Smooth muscle cell (in vitro differentiated cells): ENCODE data around the gene ZDHHC3. TPM values are rescaled to one million over a fixed set of nuclear protein-coding genes. Genes with fewer than 3 reads are reported as not detected.
"Not testable (repeated sequence)": the region's sequence is repeated elsewhere in the genome, so short reads cannot be mapped to it uniquely, and the experiment has no call there.

Source experiments
- DNase-seq: peaks from one replicate; lab custom pipeline; 2025; ENCODE audit not compliant: unreplicated experiment; lab: John Stamatoyannopoulos, UW
- H2AFZ ChIP-seq: fragments of 200-600 bp; sonication (generic); 2 replicates; pipeline ENCODE4 v1.6.0; 2016; ENCODE audit warnings: antibody characterized with exemption, low read depth, mild to moderate bottlenecking
- H3F3A ChIP-seq: fragments of 200-600 bp; sonication (generic); 2 replicates; pipeline ENCODE4 v1.6.0; 2017; ENCODE audit warnings: antibody characterized with exemption, low read depth
- H3K27ac ChIP-seq: fragments of 200-600 bp; sonication (generic); 2 replicates; pipeline ENCODE4 v1.5.1; 2016; ENCODE audit warnings: low read depth, mild to moderate bottlenecking
- H3K27me3 ChIP-seq: fragments of 200-600 bp; sonication (generic); 2 replicates; pipeline ENCODE4 v1.6.1; 2016; ENCODE audit warnings: low read depth, mild to moderate bottlenecking
- H3K36me3 ChIP-seq: fragments of 200-600 bp; sonication (generic); 2 replicates; pipeline ENCODE4 v1.5.1; 2016; ENCODE audit warnings: low read depth
- H3K4me1 ChIP-seq: fragments of 200-600 bp; sonication (generic); 2 replicates; pipeline ENCODE4 v1.5.1; 2016; ENCODE audit warnings: low read depth
- H3K4me2 ChIP-seq: fragments of 200-600 bp; sonication (generic); 2 replicates; pipeline ENCODE4 v1.6.0; 2016; ENCODE audit warnings: mild to moderate bottlenecking
- H3K4me3 ChIP-seq: fragments of 200-600 bp; sonication (generic); 2 replicates; pipeline ENCODE4 v1.5.1; 2016; ENCODE audit warnings: mild to moderate bottlenecking
- H3K79me2 ChIP-seq: fragments of 200-600 bp; sonication (generic); 2 replicates; pipeline ENCODE4 v1.6.0; 2016; ENCODE audit warnings: low read depth, mild to moderate bottlenecking
- H3K9ac ChIP-seq: fragments of 200-600 bp; sonication (generic); 2 replicates; pipeline ENCODE4 v1.6.0; 2016; ENCODE audit warnings: low read depth
- H3K9me3 ChIP-seq: fragments of 200-600 bp; sonication (generic); replicated peaks from 2 replicates; pipeline ENCODE4 v1.5.1; 2016; ENCODE audit warnings: low read depth
- H4K20me1 ChIP-seq: fragments of 200-600 bp; sonication (generic); 2 replicates; pipeline ENCODE4 v1.6.0; 2016; ENCODE audit warnings: low read depth
- WGBS: methylation state at CpG from one replicate; pipeline ENCODE4 v1.1.7; 2016; ENCODE audit warnings: low lambda C conversion rate; 5-methylcytosine and 5-hydroxymethylcytosine counted together
- polyA plus RNA-seq: library from polyadenylated mRNA; unstranded; fragments of >200 nt; fragmentation: Nextera tagmentation; extraction: Ambion mirVana; gene quantifications from 2 replicates; pipeline ENCODE4 v1.2.1, GENCODE V29; 2016
- total RNA-seq: library from RNA; depleted of rRNA; stranded (reverse); fragments of >200 nt; gene quantifications from 2 replicates; pipeline ENCODE4 v1.2.3, GENCODE V29; 2014
- TF ChIP-seq, protein P1 (sequence below): fragments of 200-600 bp; sonication (generic); IDR thresholded peaks from 2 replicates; pipeline ENCODE4 v1.5.1; 2017; ENCODE audit warnings: borderline replicate concordance, mild to moderate bottlenecking, antibody characterized with exemption; ENCODE audit not compliant: insufficient read depth, poor library complexity, severe bottlenecking

The ZDHHC3 gene
- total and polyA plus RNA-seq, 2 experiments from 2014 or later = 40.5 to 63.7 TPM

DNA sequence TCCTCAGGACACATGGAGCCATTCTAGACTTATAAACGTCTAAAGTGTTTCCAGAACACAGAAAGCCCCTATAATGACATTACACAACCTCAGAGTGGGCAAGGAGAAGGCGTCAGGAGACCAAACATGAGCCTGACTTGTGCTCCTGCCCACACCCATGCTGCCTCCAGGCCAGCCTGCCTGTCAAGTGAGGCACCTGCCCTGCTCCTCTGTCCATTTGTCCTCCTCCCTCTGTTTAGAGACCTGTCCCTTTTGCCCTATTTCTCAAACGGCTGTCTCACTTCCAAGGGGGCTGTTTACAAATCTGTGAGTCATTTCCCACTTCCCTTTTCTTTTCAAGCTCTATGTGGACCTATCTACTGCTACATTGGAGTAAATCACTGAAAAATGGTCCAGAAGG lies 21.0 kb downstream of the ZDHHC3 start:
- Histone ChIP-seq H3K4me3 (no peak overlapping the region), H3F3A (no peaks in the 10 kb centered on the region), H3K9ac (no peak overlapping the region), H3K27ac (no peak overlapping the region), H4K20me1 (peaks cover 90% of the 10 kb centered on the region), H3K4me2 (no peak overlapping the region), H3K27me3 (no peaks in the 10 kb centered on the region), H3K4me1 (no peaks in the 10 kb centered on the region), H3K79me2 (no peaks in the 10 kb centered on the region), H2AFZ (no peak overlapping the region), H3K9me3 (no peaks in the 10 kb centered on the region), H3K36me3 (no peaks in the 10 kb centered on the region)
- DNase-seq = no peak
- TF ChIP-seq, protein P1, sequence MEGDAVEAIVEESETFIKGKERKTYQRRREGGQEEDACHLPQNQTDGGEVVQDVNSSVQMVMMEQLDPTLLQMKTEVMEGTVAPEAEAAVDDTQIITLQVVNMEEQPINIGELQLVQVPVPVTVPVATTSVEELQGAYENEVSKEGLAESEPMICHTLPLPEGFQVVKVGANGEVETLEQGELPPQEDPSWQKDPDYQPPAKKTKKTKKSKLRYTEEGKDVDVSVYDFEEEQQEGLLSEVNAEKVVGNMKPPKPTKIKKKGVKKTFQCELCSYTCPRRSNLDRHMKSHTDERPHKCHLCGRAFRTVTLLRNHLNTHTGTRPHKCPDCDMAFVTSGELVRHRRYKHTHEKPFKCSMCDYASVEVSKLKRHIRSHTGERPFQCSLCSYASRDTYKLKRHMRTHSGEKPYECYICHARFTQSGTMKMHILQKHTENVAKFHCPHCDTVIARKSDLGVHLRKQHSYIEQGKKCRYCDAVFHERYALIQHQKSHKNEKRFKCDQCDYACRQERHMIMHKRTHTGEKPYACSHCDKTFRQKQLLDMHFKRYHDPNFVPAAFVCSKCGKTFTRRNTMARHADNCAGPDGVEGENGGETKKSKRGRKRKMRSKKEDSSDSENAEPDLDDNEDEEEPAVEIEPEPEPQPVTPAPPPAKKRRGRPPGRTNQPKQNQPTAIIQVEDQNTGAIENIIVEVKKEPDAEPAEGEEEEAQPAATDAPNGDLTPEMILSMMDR = no peak
- WGBS = 58% methylated on average over 3 of the region's 3 CpGs

DNA sequence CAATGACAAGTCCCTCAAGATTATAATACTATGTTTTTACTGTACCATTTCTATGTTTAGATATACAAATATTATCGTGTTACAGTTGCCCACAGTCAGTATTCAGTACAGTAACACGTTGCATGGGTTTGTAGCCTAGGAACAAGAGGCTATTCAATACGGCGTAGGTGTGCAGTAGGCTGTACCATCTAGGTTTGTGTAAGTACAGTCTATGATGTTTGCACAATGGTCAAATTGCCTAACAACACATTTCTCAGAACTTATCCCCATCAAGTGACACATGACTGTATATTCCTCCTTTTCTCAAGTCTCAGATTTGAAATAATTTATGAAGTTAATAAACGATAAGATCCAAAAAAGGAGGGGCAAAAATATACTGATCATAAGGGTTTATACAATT lies 21.7 kb downstream of the ZDHHC3 start:
- no peaks in the 10 kb centered on the region for H3K4me1 ChIP-seq
- TF ChIP-seq, protein P1 = no peak
- no peaks in the 10 kb centered on the region for H3K9me3 ChIP-seq
- peaks cover 90% of the 10 kb centered on the region for H4K20me1 ChIP-seq
- H3K4me2 ChIP-seq = no peak overlapping the region
- no peaks in the 10 kb centered on the region for H3K36me3 ChIP-seq
- whole genome bisulfite sequencing = 98% methylated on average over 5 of the region's 5 CpGs
- H3K27me3 ChIP-seq = no peaks in the 10 kb centered on the region
- no peak overlapping the region for H3K27ac ChIP-seq
- H3K9ac ChIP-seq = no peak overlapping the region
- DNase-seq = no peak
- no peak overlapping the region for H3K4me3 ChIP-seq
- H2AFZ ChIP-seq = no peak overlapping the region
- no peaks in the 10 kb centered on the region for H3K79me2 ChIP-seq
- no peaks in the 10 kb centered on the region for H3F3A ChIP-seq

DNA sequence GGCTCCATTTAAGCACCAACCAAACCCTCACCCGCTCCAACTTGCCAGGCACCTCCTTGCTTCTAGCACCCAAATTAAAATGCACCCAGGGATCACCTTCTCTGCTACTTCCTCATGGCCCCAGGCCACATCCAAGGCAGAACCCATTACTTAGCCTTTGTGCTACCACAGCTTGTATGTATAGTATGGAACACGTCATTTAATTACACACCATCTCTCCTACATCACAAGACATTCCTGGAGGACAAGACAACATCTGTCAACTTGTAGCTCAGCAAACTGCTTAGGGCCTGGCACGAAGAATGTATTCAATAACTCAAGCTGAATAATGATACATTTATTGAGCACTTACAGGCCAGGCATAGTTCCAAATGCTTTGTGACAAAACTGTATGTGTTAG lies 23.3 kb downstream of the ZDHHC3 start:
- Histone ChIP-seq H3K9me3 (no peaks in the 10 kb centered on the region), H3K27ac (no peak overlapping the region), H3K9ac (no peak overlapping the region), H4K20me1 (peaks cover 90% of the 10 kb centered on the region), H3K27me3 (no peaks in the 10 kb centered on the region), H3K36me3 (no peaks in the 10 kb centered on the region), H3K4me2 (no peak overlapping the region), H3K79me2 (no peaks in the 10 kb centered on the region), H3K4me3 (no peak overlapping the region), H2AFZ (no peak overlapping the region), H3K4me1 (no peaks in the 10 kb centered on the region), H3F3A (no peaks in the 10 kb centered on the region)
- WGBS = 91% methylated on average over 3 of the region's 3 CpGs
- TF ChIP-seq, protein P1 = no peak
- no peak for DNase-seq

DNA sequence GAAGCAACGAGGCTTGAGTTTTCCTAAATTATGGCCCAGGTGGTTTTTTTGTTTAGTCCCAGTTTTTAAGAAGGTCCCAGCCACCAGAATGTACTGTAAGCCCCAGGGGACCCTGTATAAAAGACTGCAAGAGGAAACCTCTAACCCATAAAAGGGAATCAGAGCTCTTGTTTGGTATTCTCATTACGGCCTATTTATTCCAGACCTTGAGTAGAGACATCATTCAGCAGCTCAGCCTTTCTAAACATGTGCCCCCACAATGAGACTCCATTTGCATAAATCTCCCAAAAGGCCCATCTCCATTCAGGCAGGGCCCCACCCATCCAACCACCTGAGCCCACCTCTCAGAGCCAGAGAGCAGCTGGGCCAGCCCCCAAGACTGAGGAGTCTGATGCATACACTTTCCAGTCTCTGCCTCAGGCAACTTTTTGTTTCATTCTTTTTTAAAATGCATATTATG lies 25.7 kb downstream of the ZDHHC3 start:
- no peak overlapping the region for H3K27ac ChIP-seq
- no peaks in the 10 kb centered on the region for H3K9me3 ChIP-seq
- no peak overlapping the region for H3K4me3 ChIP-seq
- no peak overlapping the region for H2AFZ ChIP-seq
- no peaks in the 10 kb centered on the region for H3K36me3 ChIP-seq
- H3K79me2 ChIP-seq = no peaks in the 10 kb centered on the region
- no peaks in the 10 kb centered on the region for H3K27me3 ChIP-seq
- no peak overlapping the region for H3K4me2 ChIP-seq
- no peak overlapping the region for H3K9ac ChIP-seq
- WGBS = 95% methylated on average over 2 of the region's 2 CpGs
- TF ChIP-seq, protein P1 = no peak
- H4K20me1 ChIP-seq = peaks cover 82% of the 10 kb centered on the region
- no peak for DNase-seq
- H3K4me1 ChIP-seq = no peaks in the 10 kb centered on the region
- H3F3A ChIP-seq = no peaks in the 10 kb centered on the region

DNA sequence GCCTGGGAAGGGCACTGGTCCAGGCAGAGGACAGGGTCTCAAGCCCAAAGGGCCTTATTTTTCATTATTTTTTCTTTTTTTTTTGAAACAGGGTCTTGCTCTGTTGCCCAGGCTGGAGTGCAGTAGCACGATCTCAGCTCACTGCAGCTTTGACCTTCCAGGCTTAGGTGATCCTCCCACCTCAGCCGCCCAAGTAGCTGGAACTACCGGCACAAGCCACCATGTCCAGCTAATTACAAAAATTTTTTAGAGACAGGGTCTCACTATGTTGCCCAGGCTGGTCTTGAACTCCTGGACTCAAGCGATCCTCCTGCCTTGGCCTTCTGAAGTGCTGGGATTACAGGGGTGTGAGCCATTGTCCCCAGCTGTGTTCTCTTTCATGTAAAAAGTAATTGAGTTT lies 26.2 kb downstream of the ZDHHC3 start:
- DNase-seq, H3K27me3 ChIP-seq, H3K9me3 ChIP-seq, H3K9ac ChIP-seq, H3K36me3 ChIP-seq, H3K27ac ChIP-seq, H2AFZ ChIP-seq, H3K4me2 ChIP-seq, H3F3A ChIP-seq, H3K4me3 ChIP-seq, H3K4me1 ChIP-seq, H3K79me2 ChIP-seq: not testable (repeated sequence)
- H4K20me1 ChIP-seq = peaks cover 78% of the 10 kb centered on the region
- 100% methylated on average over 4 of the region's 4 CpGs for WGBS
